Endothelial cell of hepatic sinusoid (primary cell): ENCODE results near the gene KDM1A.
"Not testable (repeated sequence)": the region's sequence is repeated elsewhere in the genome, so short reads cannot be mapped to it uniquely, and the experiment has no call there.

Source experiments
- in situ Hi-C: cut with HindIII; loops from 2 replicates; pipeline ENCODE4 v1.10.0; 2017; ENCODE audit warnings: low sequenced_read_pairs

Gene KDM1A

DNA sequence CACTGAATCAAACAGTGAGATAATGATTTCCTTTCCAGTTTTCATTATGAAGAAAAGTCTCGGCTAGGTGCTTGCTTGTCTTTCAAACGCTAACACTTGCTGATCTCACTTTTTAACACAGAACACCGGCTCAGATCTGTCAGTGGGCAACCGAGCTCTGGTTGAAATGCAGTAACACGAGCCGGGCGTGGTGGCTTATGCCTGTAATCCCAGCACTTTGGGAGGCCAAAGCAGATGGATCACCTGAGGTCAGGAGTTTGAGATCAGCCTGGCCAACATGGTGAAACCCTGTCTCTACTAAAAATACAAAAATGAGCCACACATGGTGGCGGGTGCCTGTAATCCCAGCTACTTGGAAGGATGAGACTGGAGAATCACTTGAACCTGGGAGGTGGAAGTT lies 9.2 kb upstream of the KDM1A start:
- in situ Hi-C loops: not testable (repeated sequence)

DNA sequence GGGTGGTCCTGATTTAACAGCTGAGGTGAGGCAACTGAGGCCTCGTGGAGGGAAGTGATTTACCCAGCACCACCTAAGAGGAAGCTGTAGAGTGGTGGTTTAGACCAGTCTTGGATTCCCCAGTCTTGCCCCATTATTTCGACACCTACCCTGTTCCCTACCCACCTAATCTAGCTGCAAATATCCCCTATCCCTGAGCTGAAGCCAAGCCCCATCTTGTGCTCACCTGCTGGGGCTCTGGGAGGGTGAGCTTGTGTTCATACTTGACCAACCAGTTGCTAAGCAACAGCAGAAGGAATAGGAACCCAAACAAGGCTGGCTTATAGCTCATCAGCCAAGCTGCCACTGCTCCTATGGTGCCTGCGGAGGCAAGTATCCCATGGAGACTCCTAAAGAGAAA lies 5.6 kb upstream of the KDM1A start:
- in situ Hi-C loops: no loop called here

DNA sequence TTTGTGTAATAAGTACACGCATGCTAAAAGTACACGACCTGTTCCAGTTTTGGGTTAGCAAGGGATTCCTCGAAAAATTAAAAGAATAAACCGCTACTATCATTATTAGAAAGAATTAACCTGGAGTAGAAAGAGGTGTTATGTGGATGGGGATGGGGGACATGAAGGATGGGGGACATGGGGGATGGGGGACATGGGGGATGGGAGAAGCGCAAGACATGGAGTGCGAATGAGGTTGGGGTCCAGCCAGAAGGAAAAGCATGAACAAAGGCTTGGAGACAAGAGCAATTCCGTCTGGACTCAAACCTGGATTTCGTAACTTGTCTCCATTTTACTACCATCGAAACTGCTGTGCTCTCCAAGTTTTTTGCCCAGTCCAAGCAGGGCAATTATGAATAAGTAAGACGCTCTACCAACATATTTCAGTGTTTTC lies 591 bp upstream of the KDM1A start:
- in situ Hi-C loops: no loop called here

DNA sequence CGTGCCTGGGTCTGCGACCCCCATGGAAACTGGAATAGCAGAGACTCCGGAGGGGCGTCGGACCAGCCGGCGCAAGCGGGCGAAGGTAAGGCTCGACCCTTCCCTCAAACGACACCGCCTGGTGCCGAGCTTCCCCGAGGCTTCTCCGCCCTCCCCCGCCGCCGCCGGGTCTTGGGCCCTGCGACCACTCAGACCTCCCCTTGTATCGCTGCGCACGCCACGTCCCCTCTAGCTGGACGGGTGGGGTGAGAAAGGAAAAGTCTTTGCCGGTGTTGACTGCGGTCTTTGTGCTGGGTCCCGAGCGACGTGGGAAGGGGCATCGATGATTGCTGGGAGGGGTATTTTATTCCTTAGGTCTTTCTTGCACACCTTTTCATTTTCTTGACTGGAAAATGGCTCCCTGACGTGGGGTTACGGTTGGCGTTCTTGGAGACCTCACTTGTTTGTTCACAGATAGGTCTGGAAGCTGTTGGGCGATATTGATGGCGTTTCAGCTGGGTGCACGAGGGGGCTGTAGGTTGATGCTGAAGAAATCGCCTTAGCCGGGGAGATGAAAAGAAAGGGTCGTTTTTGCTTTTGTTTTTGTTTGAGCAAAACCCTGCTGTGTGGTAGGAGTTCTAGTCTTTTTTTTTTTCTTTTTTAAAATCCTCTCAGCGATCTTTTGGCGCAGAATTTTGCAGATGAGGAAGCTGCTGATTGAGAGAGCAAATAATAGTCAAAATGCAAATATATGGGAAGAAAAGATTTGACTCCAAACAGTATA lies 776 bp downstream of the KDM1A start:
- in situ Hi-C loops: no loop called here

DNA sequence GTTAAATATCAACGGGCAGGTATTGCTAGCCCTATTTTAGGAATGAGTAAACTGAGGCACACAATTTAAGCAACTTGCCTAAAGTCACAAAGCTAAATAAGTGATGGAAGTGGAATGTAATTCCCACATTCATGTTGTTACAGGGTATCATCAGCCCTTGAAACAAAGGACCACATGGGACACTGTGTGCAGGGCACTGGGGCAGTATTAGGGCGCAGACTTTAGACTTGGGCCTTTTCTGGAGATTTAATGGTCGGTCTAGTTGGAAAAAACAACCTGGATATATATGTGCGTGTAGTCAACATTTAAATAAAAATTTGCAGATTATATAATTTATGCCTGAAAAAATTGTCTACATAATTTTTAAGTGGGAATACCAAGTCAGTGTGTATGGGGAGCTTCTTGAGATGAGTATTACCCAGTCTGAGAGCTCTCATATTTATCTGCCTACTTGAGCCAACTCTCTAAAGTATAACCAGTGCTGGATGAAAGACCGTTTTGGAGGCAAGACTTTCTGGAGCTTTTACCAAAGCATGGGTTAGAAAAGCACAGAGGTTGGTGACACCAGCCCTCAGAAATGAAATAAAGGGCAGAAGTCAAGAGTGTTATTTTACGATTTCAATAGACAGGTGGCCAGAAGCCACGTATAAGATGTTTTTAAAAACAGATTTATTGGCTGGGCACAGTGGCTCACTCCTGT lies 1.6 kb downstream of the KDM1A start:
- in situ Hi-C loops: no loop called here

DNA sequence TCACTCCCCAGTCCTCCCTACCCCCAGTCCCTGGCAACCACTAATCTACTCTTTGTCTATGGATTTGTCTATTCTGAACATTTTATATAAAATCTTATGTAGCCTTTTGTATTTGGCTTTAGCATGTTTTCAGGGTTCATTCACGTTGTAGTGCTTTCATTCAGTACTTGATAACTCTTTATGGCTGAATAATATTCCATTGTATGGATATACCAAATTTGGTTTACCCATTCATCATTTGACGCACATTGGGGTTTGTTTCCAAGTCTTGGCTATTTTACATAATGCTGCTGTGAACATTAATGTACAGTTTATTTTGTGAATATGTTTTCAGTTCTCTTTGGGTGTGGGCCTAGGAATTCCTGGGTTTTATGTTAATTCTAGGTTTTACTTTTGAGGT lies 2.6 kb downstream of the KDM1A start:
- in situ Hi-C loops: no loop called here

DNA sequence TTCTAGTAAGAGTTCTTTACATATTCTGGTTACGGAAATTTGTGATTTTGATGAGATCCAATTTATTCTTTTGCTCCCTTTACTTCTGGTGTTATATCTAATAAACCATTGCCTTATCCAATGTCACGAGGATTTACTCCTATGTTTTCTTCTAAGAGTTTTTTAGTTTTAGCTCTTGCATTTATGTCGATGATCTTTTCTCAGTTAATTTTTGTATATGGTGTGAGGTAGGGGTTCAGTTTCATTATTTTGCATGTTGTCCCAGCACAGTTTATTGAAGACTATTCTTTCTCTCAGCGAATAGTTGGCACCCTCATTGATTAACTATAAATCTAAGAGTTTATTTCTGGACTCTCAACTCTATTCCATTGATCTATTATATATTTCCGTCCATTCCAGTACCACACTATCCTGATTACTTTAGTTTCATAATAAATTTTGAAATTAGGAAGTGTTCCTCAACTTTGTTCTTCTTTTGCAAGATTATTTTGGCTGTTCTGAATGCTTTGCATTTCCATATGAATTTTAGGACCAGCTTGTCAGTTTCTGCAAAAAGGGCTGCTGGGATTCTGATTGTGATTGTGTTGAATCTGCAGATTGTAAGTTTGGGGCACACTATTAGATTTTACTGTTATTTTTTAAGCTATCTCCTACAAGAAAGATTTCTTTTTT lies 4.0 kb downstream of the KDM1A start:
- in situ Hi-C loops: no loop called here

DNA sequence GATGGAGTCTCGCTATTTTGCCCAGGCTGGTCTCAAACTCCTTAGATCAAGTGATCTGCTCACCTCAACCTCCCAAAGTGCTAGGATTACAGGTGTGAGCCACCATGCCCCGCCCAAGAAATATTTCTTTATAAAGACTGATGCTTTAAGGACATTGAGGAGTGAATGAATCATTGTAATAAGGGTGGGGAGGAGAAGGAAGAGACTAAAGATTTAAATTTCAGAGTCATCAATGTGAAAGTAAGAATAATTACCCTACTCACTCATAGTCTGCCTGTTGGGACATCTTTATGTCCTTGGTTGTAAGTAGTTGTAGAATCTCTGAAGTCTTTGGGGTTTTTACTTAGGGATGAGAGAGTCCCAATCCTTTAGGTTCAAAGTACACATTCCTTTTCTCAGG lies 7.3 kb downstream of the KDM1A start:
- in situ Hi-C loops: no loop called here

DNA sequence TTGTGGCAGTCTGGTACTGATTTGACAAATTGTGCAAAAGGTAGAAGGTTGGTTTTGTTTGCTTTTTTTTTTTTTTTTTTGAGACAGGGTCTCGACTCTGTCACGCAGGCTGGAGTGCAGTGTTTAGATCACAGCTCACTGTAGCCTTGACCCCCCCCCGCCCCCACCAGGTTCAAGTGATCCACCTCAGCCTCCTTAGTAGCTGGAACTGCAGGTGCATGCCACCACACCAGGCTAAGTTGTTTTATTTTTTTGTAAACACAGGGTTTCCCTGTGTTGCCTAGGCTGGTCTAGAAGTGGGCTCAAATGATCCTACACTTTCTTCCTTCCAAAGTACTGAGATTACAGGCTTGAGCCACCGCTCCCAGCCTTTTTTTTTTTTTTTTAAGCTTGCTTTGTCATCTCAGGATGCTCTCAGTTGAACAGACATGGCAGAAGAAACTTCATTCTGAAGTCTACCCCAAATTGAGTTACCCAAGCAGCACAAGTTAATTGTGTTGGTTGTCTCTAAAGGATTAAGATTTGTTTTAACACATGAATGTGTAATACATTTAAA lies 8.2 kb downstream of the KDM1A start:
- in situ Hi-C loops: no loop called here

DNA sequence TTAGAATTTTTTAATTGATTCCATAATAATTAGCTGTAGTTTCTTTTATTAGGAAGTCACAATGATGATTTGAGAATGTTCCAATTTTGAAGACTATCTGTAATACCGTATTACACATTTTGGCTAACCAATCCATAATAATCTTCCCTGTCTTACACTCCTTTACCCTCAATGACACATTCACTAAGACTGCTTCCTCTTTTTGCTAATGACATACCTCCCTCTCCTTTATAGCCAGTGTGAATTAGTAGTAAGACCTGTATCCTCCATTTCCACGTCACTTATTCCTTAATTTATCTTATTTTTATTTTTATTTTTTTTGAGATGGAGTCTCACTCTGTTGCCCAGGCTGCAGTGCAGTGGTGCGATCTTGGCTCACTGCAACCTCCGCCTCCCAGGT lies 10.1 kb downstream of the KDM1A start:
- in situ Hi-C loops: no loop called here

DNA sequence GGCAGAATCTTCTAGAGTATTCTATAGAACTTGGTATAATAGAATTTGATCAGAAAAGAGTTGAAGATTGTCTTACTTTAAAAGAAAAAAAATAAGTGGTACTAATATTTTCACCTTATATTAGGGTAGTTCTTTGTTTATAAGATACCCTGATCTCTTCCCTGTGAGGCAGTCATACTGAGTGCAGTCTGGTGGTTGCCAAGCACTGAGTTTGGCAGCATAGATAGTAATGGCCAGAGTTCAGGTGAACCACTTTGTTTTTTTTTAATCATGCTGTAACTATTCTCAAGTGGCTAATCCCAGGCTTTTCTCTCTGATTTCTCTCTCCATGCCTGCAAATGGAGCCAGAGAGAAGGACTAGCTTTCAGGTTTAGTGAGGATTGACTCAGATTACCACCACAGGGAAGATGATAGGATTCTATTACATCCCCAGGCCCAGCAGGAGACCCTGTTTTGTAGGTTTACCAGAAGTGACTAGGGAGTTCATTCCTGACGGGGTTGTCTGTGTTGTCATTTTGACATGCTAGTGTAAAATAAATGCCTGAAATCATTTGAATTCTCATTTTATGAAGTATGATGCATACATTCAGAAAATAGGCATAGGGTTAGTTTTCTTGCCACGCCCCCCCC lies 16.7 kb downstream of the KDM1A start:
- in situ Hi-C loops: no loop called here

DNA sequence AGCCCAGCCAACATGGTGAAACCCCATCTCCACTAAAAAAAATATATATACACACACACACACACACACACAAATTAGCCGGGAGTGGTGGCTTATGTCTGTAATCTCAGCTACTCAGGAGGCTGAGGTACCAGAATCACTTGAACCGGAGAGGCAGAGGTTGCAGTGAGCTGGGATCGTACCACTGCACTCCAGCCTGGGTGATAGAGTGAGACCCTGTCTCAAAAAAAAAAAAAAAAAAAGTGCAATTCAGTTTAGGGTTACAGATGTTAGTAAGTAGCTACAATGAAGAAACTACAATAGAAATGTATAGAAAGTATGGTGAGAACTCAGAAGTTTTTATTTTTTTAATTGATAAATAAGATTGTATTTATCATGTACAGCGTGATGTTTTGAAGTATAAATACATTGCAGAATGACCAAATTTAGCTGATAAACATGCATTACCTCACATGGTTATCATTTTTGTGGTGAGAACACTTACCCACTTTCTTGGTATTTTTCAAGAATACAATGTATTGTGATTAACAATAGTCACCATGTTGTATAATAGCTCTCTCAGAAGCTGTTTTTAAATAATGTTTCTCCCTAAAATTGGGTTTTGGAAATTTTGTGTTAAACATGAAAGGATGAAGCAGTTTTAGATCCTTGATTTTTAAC lies 17.9 kb downstream of the KDM1A start:
- in situ Hi-C loops: no loop called here

DNA sequence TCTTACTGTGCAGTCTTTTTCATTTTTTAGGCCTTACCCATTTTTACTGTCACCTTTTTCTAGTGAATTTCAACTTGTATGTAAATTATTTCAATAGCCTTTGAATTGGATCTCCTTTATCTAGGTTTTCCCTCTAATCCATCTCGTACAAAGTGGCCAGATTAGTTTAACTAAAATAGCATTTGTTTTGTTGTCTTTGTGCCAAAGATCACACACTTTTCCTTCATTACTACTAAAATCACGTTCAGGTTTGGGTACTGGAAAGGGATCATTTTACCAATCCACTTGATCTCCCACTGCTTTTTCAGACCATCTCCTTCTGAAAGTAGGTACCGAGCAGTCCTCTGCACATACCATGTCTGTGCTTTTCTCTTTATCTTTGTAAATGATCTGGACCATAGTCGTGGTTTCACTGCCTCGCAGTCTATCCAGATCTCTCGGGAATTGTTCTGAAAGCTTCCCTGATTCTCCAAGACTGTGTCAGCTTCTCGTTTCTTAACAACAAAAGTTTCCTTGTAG lies 20.1 kb downstream of the KDM1A start:
- in situ Hi-C loops: no loop called here

DNA sequence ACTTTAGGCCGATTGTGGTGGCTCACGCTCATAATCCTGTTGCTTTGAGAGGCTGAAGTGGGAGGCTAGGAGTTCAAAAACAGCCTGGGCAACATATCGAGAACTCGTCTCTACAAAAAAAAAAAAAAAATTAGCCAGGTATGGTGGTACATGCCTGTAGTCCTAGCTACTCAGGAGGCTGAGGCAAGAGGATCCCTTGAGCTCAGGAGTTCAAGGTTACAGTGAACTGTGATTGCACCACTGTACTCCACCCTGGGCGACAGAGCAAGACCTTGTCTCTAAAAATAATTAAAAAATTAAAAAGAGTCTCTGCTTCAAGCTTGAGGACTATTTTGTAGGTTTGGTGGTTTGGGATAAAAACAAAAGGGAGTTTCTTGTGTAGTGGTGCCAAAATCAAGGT lies 21.2 kb downstream of the KDM1A start:
- in situ Hi-C loops: no loop called here

DNA sequence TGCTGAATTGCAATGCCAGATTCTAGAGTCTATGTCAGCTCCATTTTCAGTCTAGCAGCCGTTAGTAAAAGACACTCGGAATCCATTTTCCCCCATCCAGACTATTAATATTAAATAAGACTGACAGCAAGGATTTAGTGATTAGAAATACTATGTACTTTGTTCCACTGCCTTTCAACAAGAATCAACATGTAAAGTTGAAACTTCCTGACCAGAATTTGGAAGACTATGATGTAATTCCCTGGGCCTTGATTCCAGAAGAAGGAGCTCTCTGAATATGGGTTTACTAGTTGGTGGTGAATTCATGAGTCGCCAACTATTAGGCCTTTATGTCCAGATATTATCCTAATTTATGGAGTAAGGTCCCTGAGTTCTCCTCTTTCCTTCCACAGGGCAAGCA lies 24.8 kb downstream of the KDM1A start:
- in situ Hi-C loops: no loop called here

DNA sequence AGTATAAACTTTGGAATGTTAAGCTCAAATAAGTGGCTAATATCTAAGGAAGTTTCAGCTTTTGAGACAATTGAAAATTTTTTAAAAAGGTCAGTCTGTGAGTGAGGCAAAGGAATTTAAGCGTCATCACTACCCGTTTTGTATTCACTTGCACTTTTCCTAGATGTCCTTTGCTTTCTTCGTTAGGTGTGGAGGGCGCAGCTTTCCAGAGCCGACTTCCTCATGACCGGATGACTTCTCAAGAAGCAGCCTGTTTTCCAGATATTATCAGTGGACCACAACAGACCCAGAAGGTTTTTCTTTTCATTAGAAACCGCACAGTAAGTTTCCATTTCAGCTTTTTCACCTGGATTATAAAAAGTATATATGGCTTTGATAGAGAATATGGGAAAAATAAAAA lies 30.9 kb downstream of the KDM1A start:
- in situ Hi-C loops: no loop called here

DNA sequence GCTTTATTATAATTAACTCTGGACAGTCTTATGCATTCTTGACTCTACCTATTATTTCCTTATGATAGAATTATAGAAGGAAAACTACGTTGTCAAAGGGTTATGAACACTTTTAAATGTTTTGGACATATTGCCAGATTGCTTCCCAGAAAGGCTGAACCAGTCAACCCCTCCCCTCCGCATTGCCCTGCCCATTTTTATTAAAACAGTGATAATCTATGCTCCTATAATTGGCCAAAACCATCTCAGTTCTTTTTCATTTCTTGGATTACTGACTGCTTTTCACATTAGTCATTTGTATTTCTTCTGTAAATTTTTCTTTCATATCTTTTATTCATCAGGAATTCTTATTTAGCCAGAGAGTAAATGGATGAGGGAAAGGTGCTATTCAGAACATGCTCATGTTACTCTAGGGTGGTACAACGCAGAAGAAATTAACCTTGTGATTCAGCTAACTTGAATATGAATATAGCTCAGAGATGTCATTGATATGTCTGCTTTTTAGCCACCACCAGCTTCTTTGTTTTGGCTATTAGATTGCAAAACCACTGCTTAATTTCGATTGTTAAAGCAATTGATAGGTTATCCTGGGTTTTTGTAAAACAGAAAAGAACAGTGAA lies 32.1 kb downstream of the KDM1A start:
- in situ Hi-C loops: no loop called here

DNA sequence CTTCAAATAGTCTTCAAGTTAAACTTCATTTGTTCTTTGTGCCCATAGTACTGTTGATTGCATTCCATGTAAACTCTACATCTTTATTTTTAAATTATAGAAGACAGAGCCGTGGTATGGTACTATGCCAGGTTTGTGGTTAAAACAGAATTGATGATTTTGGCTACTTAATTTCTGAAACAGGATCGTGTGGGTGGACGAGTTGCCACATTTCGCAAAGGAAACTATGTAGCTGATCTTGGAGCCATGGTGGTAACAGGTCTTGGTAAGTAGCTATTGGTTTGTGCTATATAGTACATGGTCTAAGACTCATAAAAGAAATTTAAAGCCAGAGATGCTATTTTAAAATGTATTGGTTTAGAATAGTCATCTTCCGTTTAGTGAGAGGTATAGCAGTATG lies 38.0 kb downstream of the KDM1A start:
- in situ Hi-C loops: no loop called here

DNA sequence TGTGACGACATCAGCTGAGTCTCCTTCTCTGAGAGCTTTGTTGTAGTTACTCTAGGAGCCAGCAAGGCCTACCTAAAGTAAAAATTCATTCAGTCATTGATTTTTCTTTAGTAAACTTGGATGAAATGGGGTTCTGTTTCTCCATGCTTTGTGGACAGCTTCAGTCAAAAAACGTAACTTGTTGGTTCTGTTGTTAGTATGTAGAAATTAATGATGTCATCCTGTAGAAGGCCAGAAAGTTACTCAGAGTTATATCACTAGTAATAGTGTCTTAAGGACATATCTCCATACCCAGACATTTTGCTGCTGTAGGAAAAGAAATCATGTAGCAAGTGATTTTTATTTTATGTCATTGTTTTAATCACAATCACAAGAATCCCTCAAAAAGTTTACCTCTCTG lies 43.0 kb downstream of the KDM1A start:
- in situ Hi-C loops: no loop called here

DNA sequence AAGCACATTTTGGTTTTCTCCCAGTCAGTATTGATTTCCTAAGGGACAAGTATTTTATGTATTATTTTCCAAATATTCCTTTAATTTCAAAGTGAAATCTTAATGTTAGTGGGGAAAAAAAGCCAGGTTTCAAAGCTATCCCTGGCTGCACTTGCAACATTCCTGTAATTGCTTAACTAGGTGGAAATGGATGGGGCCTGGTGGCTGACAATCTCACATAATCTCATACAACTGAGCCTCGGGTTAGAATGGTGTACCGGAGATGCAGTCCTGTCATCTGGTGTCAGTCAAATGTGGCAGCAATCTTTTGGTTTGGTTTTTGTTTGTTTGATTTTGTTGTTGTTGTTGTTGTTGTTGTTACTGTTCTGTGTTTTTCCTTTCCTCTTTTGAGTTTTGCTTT lies 46.1 kb downstream of the KDM1A start:
- in situ Hi-C loops: no loop called here
